Sigmoid colon (tissue), 7 donors: ENCODE measurements around the gene CACNA1G. TPM values are rescaled to one million over a fixed set of nuclear protein-coding genes. Genes with fewer than 3 reads are reported as not detected.
A peak's percentile ranks its signal among the peaks of the same experiment; 100 is the strongest.

Experiments used
- DNase-seq: peaks from one replicate; pipeline ENCODE4 v3.0.0-alpha.2; 2019
- H3K27ac ChIP-seq, 4 donors: fragments of 200-600 bp; sonication (generic); one replicate each; pipeline ENCODE4 v1.5.1; 2016 to 2019; ENCODE audit warnings: mild to moderate bottlenecking in 1 of 4
- H3K27me3 ChIP-seq, 3 donors: fragments of 200-600 bp; sonication (generic); one replicate each; pipeline ENCODE4 v1.5.1; 2019; ENCODE audit warnings: mild to moderate bottlenecking in 1 of 3
- H3K36me3 ChIP-seq, 4 donors: fragments of 200-600 bp; sonication (generic); one replicate each; pipeline ENCODE4 v1.5.1; 2016 to 2019
- H3K4me1 ChIP-seq, 4 donors: fragments of 200-600 bp; sonication (generic); one replicate each; pipeline ENCODE4 v1.5.1; 2017 to 2019
- H3K4me3 ChIP-seq, 4 donors: fragments of 200-600 bp; sonication (generic); one replicate each; pipeline ENCODE4 v1.5.1; 2017 to 2019; ENCODE audit warnings: mild to moderate bottlenecking in 2 of 4, moderate library complexity in 1 of 4
- H3K9me3 ChIP-seq, 4 donors: fragments of 200-600 bp in 3 of 4; sonication (generic) in 3 of 4; one replicate each; pipeline versions ENCODE4 v1.5.1 to v1.6.1; 2013 to 2019
- EP300 ChIP-seq, 4 donors: sonication (generic); formaldehyde crosslinking; IDR thresholded peaks; one replicate each; pipeline ENCODE4 v1.6.1; 2017; ENCODE audit warnings: antibody characterized with exemption in 4 of 4
- POLR2A ChIP-seq, 2 donors: fragments of 450-650 bp; IDR thresholded peaks; one replicate each; pipeline ENCODE4 v1.6.1; 2016; ENCODE audit warnings: antibody characterized with exemption in 2 of 2, mild to moderate bottlenecking in 2 of 2, moderate library complexity in 2 of 2
- POLR2AphosphoS5 ChIP-seq, 4 donors: sonication (generic); formaldehyde crosslinking; IDR thresholded peaks; one replicate each; pipeline ENCODE4 v1.6.1; 2017; ENCODE audit warnings: antibody characterized with exemption in 4 of 4
- WGBS, 2 donors: extraction: QIAGEN DNeasy Blood & Tissue Kit; methylation state at CpG; one replicate each; pipeline ENCODE4 v1.1.7; 2013; 5-methylcytosine and 5-hydroxymethylcytosine counted together
- intact Hi-C: fragments of 100-400 bp; cut with DNase I; formaldehyde crosslinking; loops from one replicate; pipeline ENCODE4 v1.15.1; 2023
- polyA plus RNA-seq, 3 donors: library from polyadenylated mRNA; stranded (reverse); fragments of 200-250 nt; gene quantifications; one replicate each; pipeline ENCODE4 v1.2.3, GENCODE V29; 2013
- total RNA-seq, 4 donors: library from RNA; depleted of rRNA; stranded (reverse); fragments of >200 nt; gene quantifications; one replicate each; pipeline ENCODE4 v1.1.0, GENCODE V29; 2016
- TF ChIP-seq, protein P1 (sequence below), 4 experiments: fragments of 450-650 bp in 3 of 4; fragments of 200-600 bp in 1 of 4; IDR thresholded peaks; one replicate each; pipeline ENCODE4 v1.5.1; 2016 to 2019; ENCODE audit warnings: antibody characterized with exemption in 4 of 4, mild to moderate bottlenecking in 3 of 4, moderate library complexity in 2 of 4
- donor health status: healthy with polysubstance abuse.
- donor health status: Bipolar disorder and iron deficiency.
- donor health status: healthy.

Gene CACNA1G
- total and polyA plus RNA-seq, 7 donors = under 0.01 to 1.4 (median 0.34) TPM; not detected in 1

DNA sequence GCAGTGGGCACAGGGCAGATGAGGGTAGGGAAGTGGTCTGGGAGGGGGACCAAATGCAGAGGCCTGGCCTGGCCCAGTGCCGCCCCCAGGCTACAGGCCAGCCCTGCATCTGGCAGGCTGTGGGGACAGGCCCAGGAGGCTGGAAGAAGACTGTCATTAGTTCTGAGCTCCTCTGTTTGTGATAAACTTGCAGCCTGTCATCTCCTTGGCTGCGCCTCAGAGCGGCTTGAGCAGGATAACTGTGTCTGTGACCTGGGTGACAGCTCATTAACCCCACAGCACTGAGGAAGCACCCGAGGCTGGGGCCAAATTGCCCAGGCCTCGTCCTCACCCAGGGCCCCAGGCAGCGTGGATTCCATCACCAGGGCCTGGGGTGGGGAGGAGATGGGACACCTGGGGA is 98.1 kb downstream of the CACNA1G start:
- intact Hi-C loops = no loop called here
- Histone ChIP-seq H3K27ac (no peak overlapping the region), H3K4me3 (no peak overlapping the region), H3K4me1 (peaks cover 0 to 33% (median 25%) of the 10 kb centered on the region in 4 donors), H3K27me3 (no peaks in the 10 kb centered on the region), H3K9me3 (no peaks in the 10 kb centered on the region), H3K36me3 (no peaks in the 10 kb centered on the region)
- no peak for TF ChIP-seq POLR2A (IDR thresholded peaks at IDR 0.05)
- no peak for TF ChIP-seq EP300 (IDR thresholded peaks at IDR 0.05)
- TF ChIP-seq, protein P1, sequence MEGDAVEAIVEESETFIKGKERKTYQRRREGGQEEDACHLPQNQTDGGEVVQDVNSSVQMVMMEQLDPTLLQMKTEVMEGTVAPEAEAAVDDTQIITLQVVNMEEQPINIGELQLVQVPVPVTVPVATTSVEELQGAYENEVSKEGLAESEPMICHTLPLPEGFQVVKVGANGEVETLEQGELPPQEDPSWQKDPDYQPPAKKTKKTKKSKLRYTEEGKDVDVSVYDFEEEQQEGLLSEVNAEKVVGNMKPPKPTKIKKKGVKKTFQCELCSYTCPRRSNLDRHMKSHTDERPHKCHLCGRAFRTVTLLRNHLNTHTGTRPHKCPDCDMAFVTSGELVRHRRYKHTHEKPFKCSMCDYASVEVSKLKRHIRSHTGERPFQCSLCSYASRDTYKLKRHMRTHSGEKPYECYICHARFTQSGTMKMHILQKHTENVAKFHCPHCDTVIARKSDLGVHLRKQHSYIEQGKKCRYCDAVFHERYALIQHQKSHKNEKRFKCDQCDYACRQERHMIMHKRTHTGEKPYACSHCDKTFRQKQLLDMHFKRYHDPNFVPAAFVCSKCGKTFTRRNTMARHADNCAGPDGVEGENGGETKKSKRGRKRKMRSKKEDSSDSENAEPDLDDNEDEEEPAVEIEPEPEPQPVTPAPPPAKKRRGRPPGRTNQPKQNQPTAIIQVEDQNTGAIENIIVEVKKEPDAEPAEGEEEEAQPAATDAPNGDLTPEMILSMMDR (IDR thresholded peaks at IDR 0.05) = no peak
- TF ChIP-seq POLR2AphosphoS5 (IDR thresholded peaks at IDR 0.05) = no peak
- 78 to 82% methylated on average over 6 of the region's 6 CpGs for WGBS, 2 donors
- no peak for DNase-seq

DNA sequence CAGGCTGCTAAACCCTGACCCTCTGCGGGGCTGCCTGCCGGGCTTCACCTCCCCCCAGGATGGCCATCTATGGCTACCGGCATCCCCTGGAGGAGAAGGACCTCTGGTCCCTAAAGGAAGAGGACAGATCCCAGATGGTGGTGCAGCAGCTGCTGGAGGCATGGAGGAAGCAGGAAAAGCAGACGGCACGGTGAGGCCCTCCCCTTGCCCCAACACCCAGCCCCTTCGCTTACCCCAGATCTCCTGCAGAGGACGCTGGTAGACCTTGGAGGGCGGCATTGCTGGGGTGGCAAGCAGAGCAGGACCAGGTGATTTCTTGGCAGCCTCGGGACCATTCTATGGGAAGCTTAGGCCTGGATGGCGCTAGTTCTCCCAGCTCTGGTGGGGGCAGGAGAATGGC is 98.7 kb downstream of the CACNA1G start:
- Histone ChIP-seq H3K36me3 (no peaks in the 10 kb centered on the region), H3K4me3 (no peak overlapping the region), H3K27ac (no peak overlapping the region), H3K27me3 (no peaks in the 10 kb centered on the region), H3K9me3 (no peaks in the 10 kb centered on the region), H3K4me1 (peaks cover 0 to 33% (median 25%) of the 10 kb centered on the region in 4 donors)
- DNase-seq = peak; percentile 60
- intact Hi-C loops = no loop called here
- 83 to 84% methylated on average over 10 of the region's 10 CpGs for WGBS, 2 donors
- TF ChIP-seq, protein P1 (IDR thresholded peaks at IDR 0.05) = no peak
- TF ChIP-seq POLR2A (IDR thresholded peaks at IDR 0.05) = no peak
- no peak for TF ChIP-seq EP300 (IDR thresholded peaks at IDR 0.05)
- no peak for TF ChIP-seq POLR2AphosphoS5 (IDR thresholded peaks at IDR 0.05)

- H3K4me3 ChIP-seq = no peak overlapping the region
- 32 to 59% methylated on average over 11 of the region's 11 CpGs for WGBS, 2 donors
- H3K9me3 ChIP-seq = no peaks in the 10 kb centered on the region
- intact Hi-C loops = no loop called here
- peaks cover 0 to 33% (median 25%) of the 10 kb centered on the region in 4 donors for H3K4me1 ChIP-seq
- no peak for TF ChIP-seq POLR2A (IDR thresholded peaks at IDR 0.05)
- TF ChIP-seq EP300 (IDR thresholded peaks at IDR 0.05) = no peak
- TF ChIP-seq, protein P1 (IDR thresholded peaks at IDR 0.05) = no peak
- no peak for TF ChIP-seq POLR2AphosphoS5 (IDR thresholded peaks at IDR 0.05)
- no peaks in the 10 kb centered on the region for H3K27me3 ChIP-seq
- DNase-seq = no peak
- H3K27ac ChIP-seq = peak overlapping the region in 3 of 4 donors; percentile 32 to 50 (median 47)
- no peaks in the 10 kb centered on the region for H3K36me3 ChIP-seq
Observed at GRCh38 chr17:50660042-50660886, 99.7 kb downstream of the CACNA1G start.

DNA sequence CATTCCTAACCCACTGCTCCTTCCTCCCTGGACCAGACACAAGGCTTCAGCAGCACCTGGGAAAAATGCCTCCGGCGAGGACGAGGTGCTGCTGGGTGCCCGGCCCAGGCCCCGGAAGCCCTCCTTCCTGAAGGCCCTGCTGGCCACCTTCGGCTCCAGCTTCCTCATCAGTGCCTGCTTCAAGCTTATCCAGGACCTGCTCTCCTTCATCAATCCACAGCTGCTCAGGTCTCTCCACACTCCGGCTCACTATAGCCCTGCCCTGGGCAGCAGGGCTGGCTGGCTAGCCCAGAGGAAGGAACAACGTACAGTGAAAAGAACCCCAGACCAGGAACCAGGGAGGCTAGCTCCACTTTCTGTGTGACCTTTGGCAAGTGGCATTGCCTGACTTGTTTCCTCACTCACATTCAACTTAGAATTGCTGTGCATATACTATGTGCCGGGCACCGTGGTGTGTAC is 100.4 kb downstream of the CACNA1G start:
- no peak for DNase-seq
- intact Hi-C loops = no loop called here
- Histone ChIP-seq H3K9me3 (no peaks in the 10 kb centered on the region), H3K27ac (peak overlapping the region in 3 of 4 donors; percentile 32 to 50 (median 47)), H3K27me3 (no peaks in the 10 kb centered on the region), H3K4me3 (no peak overlapping the region), H3K4me1 (peaks cover 0 to 33% (median 25%) of the 10 kb centered on the region in 4 donors), H3K36me3 (no peaks in the 10 kb centered on the region)
- TF ChIP-seq, protein P1 (IDR thresholded peaks at IDR 0.05) = no peak
- TF ChIP-seq POLR2A (IDR thresholded peaks at IDR 0.05) = no peak
- TF ChIP-seq EP300 (IDR thresholded peaks at IDR 0.05) = no peak
- no peak for TF ChIP-seq POLR2AphosphoS5 (IDR thresholded peaks at IDR 0.05)
- 71 to 87% methylated on average over 10 of the region's 10 CpGs for WGBS, 2 donors
